Esophagus muscularis mucosa (tissue), 4 donors: ENCODE data around the gene SDK2. TPM values are rescaled to one million over a fixed set of nuclear protein-coding genes. Genes with fewer than 3 reads are reported as not detected.

Experiments
- DNase-seq: peaks from one replicate; pipeline ENCODE4 v3.0.0-alpha.2; 2017; ENCODE audit errors: extremely low spot score
- H3K27ac ChIP-seq, 4 donors: fragments of 200-600 bp; sonication (generic); replicated peaks in 1 of 4; 1 replicate in 3 of 4; 2 replicates in 1 of 4; pipeline ENCODE4 v1.5.1; 2016 to 2019; ENCODE audit warnings: mild to moderate bottlenecking in 1 of 4
- H3K27me3 ChIP-seq, 4 donors: fragments of 200-600 bp; sonication (generic); one replicate each; pipeline versions ENCODE4 v1.5.1 to v1.6.0; 2016 to 2019
- H3K36me3 ChIP-seq, 4 donors: fragments of 200-600 bp; sonication (generic); one replicate each; pipeline ENCODE4 v1.5.1; 2016 to 2019
- H3K4me1 ChIP-seq, 4 donors: fragments of 200-600 bp; sonication (generic); one replicate each; pipeline ENCODE4 v1.5.1; 2016 to 2019
- H3K4me3 ChIP-seq, 4 donors: fragments of 200-600 bp; sonication (generic); 1 replicate in 2 of 4; 2 replicates in 2 of 4; pipeline ENCODE4 v1.5.1; 2016 to 2019; ENCODE audit warnings: mild to moderate bottlenecking in 4 of 4, moderate library complexity in 1 of 4
- H3K9me3 ChIP-seq, 4 donors: fragments of 200-600 bp; sonication (generic); 1 replicate in 3 of 4; 2 replicates in 1 of 4; pipeline ENCODE4 v1.5.1; 2016 to 2019
- CTCF ChIP-seq, 3 experiments: fragments of 200-600 bp in 2 of 3; fragments of 450-650 bp in 1 of 3; sonication (generic) in 2 of 3; IDR thresholded peaks; one replicate each; pipeline ENCODE4 v1.5.1; 2017 to 2019; ENCODE audit warnings: antibody characterized with exemption in 3 of 3, mild to moderate bottlenecking in 2 of 3, moderate library complexity in 1 of 3
- EP300 ChIP-seq: sonication (generic); formaldehyde crosslinking; IDR thresholded peaks from one replicate; pipeline ENCODE4 v1.6.1; 2017; ENCODE audit warnings: antibody characterized with exemption
- POLR2A ChIP-seq: fragments of 450-650 bp; IDR thresholded peaks from one replicate; pipeline ENCODE4 v1.6.1; 2017; ENCODE audit warnings: antibody characterized with exemption, moderate library complexity, mild to moderate bottlenecking, low read depth
- POLR2AphosphoS5 ChIP-seq, 2 donors: sonication (generic); formaldehyde crosslinking; IDR thresholded peaks; one replicate each; pipeline ENCODE4 v1.6.1; 2017; ENCODE audit warnings: antibody characterized with exemption in 2 of 2
- WGBS: methylation state at CpG from one replicate; pipeline ENCODE4 v1.1.5; 2018; 5-methylcytosine and 5-hydroxymethylcytosine counted together
- intact Hi-C: fragments of 100-400 bp; cut with DNase I; formaldehyde crosslinking; loops from one replicate; pipeline ENCODE4 v1.15.1; 2023
- total RNA-seq, 4 donors: library from RNA; depleted of rRNA; stranded (reverse); fragments of >200 nt; gene quantifications; one replicate each; pipeline versions ENCODE4 v1.1.0 to v1.2.1, GENCODE V29; 2016

SDK2 gene
- total RNA-seq, 4 donors from 2014 or later: 0.42 to 2.0 (median 1.2) TPM

- Histone ChIP-seq H3K36me3 (no peaks in the 10 kb centered on the region), H3K27ac (no peak overlapping the region), H3K27me3 (peaks cover 0 to 35% (median 0%) of the 10 kb centered on the region in 4 donors), H3K9me3 (peaks cover 0 to 21% (median 15%) of the 10 kb centered on the region in 4 donors), H3K4me1 (no peaks in the 10 kb centered on the region), H3K4me3 (no peak overlapping the region)
- 83% methylated on average over 1 of the region's 1 CpG for WGBS
- TF ChIP-seq EP300 (no peak), CTCF (IDR thresholded peaks at IDR 0.05) (no peak), POLR2AphosphoS5 (IDR thresholded peaks at IDR 0.05) (no peak)
- intact Hi-C loops: no loop called here
- no peak for DNase-seq
Measured at GRCh38 chr17:73653810-73654209, 9.6 kb upstream of the SDK2 start.

GRCh38 chr17:73652886-73653480, 8.7 kb upstream of the SDK2 start:
- DNase-seq: peak; percentile 53
- intact Hi-C loops: no loop called here
- Histone ChIP-seq H3K36me3 (no peaks in the 10 kb centered on the region), H3K4me1 (no peaks in the 10 kb centered on the region), H3K27me3 (peaks cover 0 to 38% (median 0%) of the 10 kb centered on the region in 4 donors), H3K9me3 (peaks cover 0 to 21% (median 15%) of the 10 kb centered on the region in 4 donors), H3K27ac (no peak overlapping the region), H3K4me3 (no peak overlapping the region)
- no peak for TF ChIP-seq POLR2A
- no peak for TF ChIP-seq POLR2AphosphoS5 (IDR thresholded peaks at IDR 0.05)
- no peak for TF ChIP-seq EP300
- TF ChIP-seq CTCF (IDR thresholded peaks at IDR 0.05): no peak
- 91% methylated on average over 3 of the region's 3 CpGs for WGBS

- intact Hi-C loops: no loop called here
- no peak for DNase-seq
- no peak for TF ChIP-seq EP300
- TF ChIP-seq POLR2A: no peak
- TF ChIP-seq CTCF (IDR thresholded peaks at IDR 0.05): no peak
- TF ChIP-seq POLR2AphosphoS5 (IDR thresholded peaks at IDR 0.05): no peak
- peaks cover 0 to 21% (median 15%) of the 10 kb centered on the region in 4 donors for H3K9me3 ChIP-seq
- WGBS: 81% methylated on average over 11 of the region's 11 CpGs
- H3K36me3 ChIP-seq: no peaks in the 10 kb centered on the region
- peaks cover 0 to 3% (median 2%) of the 10 kb centered on the region in 4 donors for H3K4me1 ChIP-seq
- no peak overlapping the region for H3K4me3 ChIP-seq
- H3K27me3 ChIP-seq: peaks cover 0 to 41% (median 7%) of the 10 kb centered on the region in 4 donors
- H3K27ac ChIP-seq: no peak overlapping the region
Measured at GRCh38 chr17:73650617-73651200, 6.5 kb upstream of the SDK2 start.

- Histone ChIP-seq H3K4me3 (no peak overlapping the region), H3K9me3 (peaks cover 0 to 21% (median 15%) of the 10 kb centered on the region in 4 donors), H3K4me1 (peaks cover 4 to 9% (median 7%) of the 10 kb centered on the region in 4 donors), H3K27me3 (peaks cover 0 to 41% (median 7%) of the 10 kb centered on the region in 4 donors), H3K27ac (no peak overlapping the region), H3K36me3 (no peaks in the 10 kb centered on the region)
- 18% methylated on average over 2 of the region's 2 CpGs for WGBS
- intact Hi-C loops: no loop called here
- no peak for TF ChIP-seq CTCF (IDR thresholded peaks at IDR 0.05)
- no peak for TF ChIP-seq EP300
- TF ChIP-seq POLR2AphosphoS5 (IDR thresholded peaks at IDR 0.05): no peak
- no peak for TF ChIP-seq POLR2A
- DNase-seq: no peak
Measured at GRCh38 chr17:73650140-73650539, 5.9 kb upstream of the SDK2 start.
